ENCODE measurements around the gene RALGPS1.

Gene RALGPS1

GRCh38 chr9:127128341-127129072 is 213.9 kb downstream of the RALGPS1 start:
- DNase-seq = no peak

DNA sequence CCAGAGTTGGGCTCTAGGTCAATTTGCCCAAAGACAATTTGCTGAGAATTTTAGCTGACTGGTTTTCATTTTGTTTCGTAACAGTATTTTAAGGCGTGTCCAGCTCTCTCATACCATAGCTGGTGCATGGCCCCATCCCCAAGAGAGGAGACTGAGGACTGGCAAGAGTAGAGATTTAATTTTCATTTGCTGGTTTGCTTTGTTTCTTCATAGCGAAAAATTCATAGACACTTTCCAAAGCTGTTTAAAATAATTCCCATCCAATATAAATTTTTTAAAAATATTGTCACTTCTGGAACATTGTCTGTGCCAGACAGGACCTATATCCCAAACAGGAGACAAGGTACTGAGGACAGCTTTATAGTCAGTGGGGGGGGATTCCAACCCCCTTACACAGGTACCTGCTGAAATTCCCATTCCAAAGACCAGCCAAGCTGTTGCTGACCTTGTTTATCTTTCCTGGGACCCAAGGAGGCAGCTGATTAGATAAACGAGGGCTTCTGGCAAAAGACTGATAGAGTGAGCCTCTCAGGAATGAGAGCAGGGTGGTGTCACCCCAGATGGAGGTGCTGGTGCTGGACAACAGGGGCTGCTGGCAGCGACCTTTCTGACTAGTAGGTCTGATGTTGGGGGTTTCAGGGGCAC is 214.6 kb downstream of the RALGPS1 start:
- no peak for DNase-seq

DNA sequence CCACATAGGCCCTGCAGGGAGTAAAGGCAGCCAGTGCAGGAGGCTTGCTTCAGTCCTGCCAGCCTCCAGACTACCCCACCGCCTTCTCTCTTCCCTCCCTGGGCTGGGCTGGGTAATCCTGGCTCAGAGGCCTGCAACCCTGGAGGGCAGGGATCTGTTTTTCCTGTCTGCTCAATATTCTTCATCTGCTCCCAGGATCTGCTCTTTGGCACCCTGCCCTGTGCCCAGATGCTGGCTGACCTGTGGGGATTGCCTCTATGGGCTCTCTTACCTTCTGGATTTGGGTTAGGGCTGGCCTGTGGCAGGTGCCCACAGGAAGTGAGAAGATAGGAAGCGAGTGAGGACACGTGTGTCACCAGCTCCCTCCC is 215.1 kb downstream of the RALGPS1 start:
- DNase-seq = no peak

DNA sequence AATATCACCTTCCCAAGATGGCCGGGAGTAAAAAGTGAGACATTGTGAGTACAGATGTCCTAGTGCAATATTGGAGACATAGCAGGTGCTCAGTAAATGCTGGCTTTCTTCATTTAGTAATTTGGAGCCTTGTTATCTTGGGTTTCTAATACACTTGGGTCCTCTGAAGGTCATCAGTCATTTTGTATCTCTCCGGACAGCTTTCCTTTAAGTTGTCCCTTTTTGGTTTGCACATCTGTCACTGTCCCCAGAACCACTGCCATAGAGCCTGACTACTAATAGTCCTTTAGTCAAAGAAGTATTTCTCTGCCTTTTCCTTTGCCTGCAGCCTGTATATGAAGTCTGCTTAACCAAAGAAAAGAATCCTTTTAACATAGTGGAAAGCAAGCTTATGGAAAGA is 215.7 kb downstream of the RALGPS1 start:
- no peak for DNase-seq

GRCh38 chr9:127130661-127131538 is 216.3 kb downstream of the RALGPS1 start:
- no peak for DNase-seq

- no peak for DNase-seq
These were observed 217.3 kb downstream of the RALGPS1 start for GRCh38 chr9:127131871-127132270.

- no peak for DNase-seq
These were observed 217.8 kb downstream of the RALGPS1 start for GRCh38 chr9:127132375-127132774.

GRCh38 chr9:127132921-127133647 is 218.5 kb downstream of the RALGPS1 start:
- no peak for DNase-seq

DNA sequence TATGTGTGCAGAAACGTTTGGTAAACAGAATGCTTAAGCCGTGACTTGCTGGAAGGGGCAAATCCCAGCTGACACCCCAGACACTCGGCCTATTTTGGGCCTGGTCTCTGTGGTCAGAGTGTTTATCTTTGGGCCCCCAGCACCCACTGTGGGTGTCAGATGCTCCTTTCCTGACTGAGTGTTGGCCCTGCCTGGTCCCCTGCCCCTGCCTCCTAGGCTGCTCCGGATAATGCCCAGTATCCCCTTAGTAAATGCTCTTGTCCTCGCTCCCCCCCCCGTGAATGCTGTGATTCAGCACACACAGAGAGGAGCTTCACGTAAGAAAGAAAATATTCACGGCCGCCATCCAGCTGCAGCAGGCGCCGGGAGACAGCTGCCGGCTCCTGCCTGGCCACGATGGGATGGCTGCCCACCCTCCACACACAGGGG is 219.2 kb downstream of the RALGPS1 start:
- DNase-seq = no peak

DNA sequence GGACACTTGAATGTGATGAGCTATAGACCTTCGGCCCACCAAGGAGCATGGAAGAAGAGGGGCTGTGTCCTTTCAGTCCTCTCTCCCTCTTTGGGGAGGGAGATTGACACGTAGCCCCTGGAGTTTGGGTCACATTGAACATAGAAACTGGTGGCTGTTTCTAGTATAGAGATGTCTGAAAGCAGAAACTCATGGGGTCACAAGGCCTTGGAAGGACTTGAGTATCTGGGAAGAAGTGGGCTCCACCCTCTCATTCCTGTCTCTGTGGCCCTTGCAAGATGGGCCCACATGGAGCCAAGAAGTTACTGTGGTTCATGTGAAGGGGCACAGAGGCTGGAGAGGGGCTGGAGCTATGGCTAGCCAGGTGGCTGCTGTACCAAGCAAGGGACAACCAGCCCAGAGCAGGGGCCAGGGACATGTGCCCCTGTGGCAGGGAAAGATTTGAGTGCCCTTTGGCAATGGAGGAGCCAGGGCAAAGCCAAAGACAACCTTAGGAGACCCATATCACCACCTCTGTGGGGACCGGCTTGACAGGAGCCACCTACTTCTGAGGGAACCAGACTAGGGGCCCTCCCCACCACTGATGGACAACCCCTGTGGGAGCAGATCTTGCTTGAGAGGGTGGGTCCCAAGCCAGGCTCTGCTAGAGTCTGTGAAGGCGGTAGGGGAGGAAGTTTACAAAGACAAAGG is 220.6 kb downstream of the RALGPS1 start:
- DNase-seq = no peak

DNA sequence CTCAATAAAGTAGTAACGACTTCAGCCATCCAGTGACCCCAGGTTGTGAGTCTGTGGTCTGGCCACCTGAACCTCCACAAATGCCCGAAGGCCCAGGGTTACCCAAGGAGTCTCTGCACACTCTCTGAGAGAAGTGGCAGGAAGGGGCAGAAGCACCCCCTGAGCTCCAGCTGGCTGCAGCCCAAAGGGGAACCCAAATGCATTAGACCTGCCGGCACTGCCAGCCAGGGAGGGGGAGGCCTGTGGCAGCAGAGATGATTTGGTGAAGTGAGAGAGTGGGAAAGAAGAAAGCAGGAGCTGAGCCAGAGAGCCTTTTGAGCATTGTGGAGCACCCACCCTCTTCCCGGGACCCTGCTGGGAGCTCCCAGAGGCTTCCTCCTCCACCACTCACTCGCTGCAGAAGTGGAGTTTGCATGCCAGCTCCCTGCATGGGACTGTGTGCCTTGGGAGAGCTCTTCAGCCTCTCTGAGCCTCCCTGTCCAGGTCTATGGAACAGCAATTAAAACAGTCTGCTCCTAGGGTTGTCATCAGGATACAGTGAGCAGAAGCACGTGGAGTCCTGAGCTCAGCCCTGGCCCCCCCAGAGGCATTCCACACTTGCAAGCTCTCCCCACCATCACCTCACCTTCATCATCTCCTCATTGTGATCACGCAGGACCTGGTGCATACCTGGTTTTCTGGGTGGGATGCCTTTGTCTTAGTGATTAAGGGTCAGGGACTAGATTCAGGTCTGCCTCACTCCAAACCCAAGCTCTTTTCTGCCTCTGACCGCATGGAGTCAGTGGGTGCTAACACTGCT is 221.7 kb downstream of the RALGPS1 start:
- DNase-seq = no peak

DNA sequence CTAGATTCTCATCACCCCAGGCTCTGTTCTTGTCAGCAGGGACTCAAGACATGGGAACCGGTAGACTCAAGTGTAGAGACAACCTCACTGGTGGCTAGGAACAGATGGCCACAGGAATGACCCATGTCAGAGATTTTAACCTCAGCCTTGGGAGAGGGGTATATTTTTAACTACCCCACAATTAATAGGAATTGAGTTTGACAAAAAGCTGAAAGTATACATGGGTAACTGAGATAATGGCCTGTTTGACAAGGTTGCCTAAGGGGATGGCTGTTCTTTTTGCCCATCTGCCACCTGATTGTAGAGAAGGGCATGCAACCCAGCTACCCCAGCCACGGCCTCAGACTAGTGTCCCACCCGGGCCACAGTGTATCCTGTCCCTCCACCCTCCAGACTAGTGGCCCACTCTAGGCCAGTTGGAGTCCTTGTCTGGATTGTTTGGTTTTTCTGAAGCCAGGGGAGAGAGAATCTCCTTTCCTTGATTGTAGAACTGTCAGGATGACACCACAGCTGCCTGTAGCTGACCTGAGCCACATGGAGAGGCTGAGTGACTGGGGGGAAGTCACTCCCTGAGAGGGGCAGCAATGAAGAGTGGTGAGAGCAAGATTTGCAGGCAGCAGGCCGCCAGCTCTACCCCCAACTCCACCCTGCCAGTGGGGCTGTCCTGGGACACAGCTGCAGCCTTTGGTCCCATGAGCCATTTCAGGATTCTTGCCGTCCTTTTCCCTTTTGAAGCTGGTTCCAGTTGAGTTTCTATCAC is 222.5 kb downstream of the RALGPS1 start:
- DNase-seq = no peak

- DNase-seq = no peak
These were observed 223.2 kb downstream of the RALGPS1 start for GRCh38 chr9:127137640-127138360.

DNA sequence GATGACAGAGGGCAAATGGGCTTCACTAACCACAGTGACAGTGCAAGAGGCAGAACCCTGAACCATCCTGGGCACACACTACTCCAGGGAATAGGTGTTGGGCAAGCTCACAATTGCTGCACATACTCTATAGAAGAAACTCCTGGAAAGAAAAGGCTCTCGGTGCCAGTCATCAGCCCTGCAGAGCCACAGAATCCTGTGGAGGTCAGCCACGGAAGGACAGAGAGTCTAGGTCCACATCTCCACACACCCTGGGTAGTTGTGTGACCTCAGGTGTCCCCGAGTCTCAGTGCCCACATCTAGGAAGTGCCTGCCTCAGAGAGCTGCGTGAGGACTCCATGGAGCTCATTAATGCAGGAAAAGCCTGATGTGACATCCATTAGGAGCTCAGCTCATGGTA is 223.9 kb downstream of the RALGPS1 start:
- no peak for DNase-seq

DNA sequence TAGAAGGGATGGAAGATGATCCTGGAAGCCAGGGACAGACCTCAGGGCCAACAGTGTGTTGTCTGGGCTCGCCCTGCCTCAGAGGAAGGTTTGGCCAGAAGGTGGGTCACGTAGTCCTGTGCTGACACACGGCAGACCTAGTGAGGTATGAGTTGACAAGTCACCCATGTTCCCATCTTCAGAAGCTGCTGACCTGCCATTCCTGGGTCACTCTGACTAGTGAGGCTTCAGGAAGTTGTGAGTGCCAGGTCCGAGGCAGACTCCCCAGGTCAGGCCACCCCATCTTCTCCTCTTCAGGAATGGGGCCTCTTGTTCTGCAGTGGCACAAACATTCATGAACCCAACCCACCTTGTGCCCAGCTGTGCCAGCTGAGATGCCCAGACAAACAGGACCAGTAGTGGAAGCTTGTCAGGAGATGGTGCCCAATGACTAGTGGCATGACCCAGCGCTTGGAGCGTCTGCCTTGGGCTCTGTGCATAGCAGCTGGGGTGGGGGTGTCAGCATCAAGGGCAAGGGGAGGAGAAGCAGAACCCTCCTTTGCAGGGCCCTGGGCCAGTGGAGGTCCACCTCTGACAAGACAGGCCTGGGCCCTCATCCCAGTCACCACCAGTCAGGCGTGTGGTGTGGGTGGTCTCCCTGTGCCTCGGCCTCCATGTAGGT is 224.6 kb downstream of the RALGPS1 start:
- no peak for DNase-seq

DNA sequence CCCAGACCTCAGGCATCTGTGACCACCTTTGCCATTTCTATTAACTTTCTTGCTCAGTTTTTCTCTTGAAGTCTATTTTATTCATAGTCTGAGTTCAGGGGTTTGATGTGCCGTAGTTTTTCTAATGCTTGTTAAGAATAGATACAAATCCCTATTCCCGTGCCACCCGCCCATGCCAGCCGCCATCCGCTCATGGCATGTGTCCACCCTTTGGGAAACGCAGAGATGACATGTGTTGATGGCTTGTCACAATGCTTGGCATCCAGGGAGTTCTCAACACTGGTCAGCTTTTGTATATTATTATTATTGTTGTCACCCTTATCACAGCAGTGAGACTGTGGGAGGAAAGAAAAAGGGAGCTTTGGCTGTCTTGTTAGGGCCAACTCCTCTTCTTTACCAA is 225.2 kb downstream of the RALGPS1 start:
- DNase-seq = no peak

GRCh38 chr9:127140181-127140580 is 225.6 kb downstream of the RALGPS1 start:
- DNase-seq = no peak

GRCh38 chr9:127140842-127141675 is 226.5 kb downstream of the RALGPS1 start:
- DNase-seq = no peak

Data from effector CD4-positive, alpha-beta T cell (primary cell).